HG02870 (cell line): ENCODE measurements around the gene HEATR3.

Source experiments
- ATAC-seq: cut with Tn5 transposase; IDR thresholded peaks from one replicate; pipeline ENCODE4 v1.9.1; 2021; ENCODE audit warnings: mild to moderate bottlenecking, moderate library complexity; ENCODE audit not compliant: unreplicated experiment

HEATR3 gene

DNA sequence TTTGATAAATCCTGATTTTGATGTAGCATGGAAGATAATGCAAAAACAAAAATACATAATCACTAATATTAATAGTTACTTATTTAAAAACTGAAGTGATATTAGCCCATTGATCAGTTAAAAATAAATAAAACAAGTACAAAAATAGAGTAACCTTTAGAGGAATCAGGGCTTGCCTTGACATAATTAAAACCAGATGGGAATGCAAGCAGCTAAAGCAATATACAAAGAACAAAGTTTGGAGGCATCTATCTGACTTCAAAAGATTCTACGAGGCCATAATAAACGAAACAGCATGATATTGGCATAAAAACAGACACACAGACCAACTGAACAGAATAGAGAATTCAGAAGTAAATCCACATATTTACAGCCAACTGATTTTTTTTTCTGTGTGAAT is 15.0 kb upstream of the HEATR3 start:
- no peak for ATAC-seq

DNA sequence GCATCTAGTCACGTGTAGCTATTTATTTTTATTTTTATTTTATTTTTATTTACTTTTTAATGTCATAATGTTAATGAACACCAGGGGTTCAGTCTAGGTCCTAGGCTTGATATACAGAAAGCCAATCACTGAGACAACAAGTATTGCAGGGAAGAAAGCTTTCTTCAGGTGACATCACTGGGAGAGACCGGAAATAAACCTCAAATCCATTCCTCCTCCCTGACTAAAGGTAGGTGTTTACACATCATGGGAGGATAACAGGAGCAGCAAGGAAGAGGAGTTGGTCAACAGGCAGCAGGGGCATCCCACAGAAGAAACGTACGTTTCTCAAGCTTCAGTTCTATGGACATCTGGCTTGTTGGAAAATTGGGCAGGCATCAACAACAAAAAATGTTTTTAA is 9.5 kb upstream of the HEATR3 start:
- no peak for ATAC-seq

DNA sequence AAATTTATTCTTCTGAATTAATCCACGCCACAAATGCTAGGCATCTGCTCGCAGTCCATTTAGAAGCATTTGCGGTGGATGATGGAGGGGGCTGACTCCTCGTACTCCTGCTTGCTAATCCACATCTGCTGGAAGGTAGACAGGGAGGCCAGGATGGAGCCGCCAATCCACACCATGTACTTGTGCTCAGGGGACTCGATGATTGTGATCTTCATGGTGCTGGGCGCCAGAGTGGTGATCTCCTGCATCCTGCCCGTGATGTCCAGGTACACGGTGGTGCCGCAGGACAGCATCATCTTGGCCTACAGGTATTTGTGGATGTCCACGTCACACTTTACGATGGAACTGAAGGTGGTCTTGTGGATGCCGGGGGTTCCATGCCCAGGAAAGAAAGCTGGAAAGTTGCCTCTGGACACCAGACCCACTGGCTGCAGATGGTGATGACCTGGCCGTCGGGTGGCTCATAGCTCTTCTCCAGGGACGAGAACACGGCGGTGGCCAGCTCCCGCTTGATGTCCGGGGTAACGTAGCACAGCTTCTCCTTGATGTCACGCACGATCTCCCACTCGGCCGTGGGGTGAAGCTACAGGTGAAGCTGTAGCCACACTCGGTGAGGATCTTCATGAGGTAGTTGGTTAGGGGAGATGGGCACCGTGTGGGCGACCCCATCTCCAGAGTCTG is 7.5 kb upstream of the HEATR3 start:
- no peak for ATAC-seq

DNA sequence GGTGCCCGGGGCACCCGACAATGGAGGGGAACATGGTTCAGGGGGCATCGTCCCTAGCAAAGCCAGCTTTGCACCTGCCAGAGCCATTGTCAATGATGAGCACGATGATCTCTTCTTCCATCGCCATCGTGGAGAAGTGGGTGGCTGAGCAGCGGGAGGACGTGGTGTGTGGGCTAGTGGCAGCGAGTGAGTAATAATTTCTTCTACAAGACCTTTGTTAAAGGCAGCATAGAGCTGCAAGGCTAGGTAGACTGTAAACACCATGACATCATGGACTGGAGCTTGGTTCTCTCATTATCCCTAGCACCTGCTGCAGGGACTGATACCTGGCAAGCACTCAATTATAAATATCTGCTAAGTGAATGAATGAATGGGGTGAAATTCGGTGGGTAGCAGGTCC is 6.7 kb upstream of the HEATR3 start:
- ATAC-seq, result no peak

DNA sequence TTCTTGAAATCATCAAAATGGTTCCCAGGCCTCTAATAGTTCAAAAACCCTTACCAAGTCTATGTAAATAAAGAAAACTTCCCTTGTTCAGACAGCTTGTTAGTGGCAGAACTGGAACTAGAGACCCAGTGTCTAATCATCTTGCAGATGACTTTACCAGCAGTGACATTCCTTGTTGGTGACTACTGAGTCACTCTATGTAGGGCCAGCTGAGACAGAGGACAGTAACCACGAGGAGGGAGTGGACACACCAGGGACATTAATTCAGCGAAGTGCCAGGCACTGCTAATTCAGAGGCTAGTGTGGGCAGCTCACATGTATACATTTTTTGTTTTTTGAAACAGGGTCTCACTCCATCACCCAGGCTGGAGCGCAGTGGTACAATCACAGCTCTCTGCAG is 6.1 kb upstream of the HEATR3 start:
- no peak for ATAC-seq

DNA sequence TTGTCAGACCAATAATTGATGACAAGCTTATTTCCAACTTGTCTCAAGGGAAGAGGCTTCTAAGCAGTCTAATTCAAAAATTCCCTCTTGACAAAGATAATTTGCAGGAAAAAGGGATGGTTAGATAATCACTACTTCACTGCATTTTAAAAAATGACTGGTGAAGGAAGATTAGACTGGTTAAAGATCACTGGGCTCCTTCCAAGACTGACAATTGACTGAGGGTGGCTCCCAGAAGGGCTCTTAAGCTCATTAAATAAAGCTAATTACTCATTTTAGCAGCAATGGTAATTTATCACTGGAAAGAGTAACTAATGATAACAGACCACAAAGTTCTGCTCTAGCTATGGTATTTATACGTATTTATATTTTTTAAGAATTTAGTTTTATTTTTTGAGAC is 4.4 kb upstream of the HEATR3 start:
- ATAC-seq, result no peak

DNA sequence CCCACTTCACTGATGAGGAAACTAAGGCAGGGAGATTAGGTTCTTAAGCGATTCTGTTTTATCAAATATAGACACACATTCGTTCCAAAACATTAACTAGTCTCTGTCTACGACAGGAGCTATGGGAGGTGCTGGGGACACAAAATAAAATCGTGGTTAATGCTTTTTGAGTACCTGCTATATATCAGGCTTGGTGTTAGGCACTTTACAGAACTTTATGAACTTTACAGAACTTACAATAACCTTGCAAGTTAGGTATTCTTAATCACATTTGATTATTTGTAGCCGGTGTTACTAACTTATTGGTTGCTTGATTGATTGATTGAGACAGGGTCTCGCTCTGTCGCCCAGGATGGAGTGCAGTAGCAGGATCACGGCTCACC is 538 bp upstream of the HEATR3 start:
- no peak for ATAC-seq

DNA sequence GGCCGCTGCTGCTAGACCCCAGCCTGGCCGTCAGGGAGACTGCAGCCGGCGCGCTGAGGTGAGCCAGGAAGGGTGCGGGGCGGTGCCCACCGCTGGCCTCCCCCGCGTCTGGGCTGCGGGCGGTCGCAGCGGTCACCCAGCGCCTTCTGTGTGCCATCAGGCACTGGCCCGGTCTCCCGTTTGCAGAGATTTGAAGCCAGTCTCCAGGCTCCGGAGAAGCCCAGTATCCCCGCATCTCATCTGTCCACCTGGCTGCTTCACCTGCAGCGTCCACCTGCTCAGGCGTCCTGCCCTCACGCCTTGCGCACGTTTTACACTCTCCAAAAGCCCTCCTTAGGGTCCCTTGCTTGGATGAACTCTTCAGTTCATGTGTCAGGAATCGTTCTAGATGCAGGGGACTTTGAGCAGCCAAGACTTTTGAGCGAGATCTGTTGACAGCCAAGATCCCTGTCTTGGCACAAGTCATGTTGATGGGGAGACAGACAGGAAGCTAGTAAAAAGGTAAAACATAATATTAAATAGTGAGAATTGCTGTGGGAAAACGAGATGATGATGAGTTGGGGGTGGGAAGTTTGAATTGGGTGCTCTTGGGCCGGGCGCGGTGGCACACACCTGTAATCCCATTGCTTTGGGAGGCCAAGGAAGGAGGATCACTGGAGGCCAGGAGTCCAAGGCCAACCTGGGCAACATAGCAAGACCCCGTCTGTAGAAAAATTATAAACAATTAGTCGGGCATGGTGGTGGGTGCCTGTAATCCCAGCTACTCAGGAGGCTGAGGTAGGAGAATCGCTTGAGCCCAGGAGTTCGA is 916 bp downstream of the HEATR3 start:
- no peak for ATAC-seq

DNA sequence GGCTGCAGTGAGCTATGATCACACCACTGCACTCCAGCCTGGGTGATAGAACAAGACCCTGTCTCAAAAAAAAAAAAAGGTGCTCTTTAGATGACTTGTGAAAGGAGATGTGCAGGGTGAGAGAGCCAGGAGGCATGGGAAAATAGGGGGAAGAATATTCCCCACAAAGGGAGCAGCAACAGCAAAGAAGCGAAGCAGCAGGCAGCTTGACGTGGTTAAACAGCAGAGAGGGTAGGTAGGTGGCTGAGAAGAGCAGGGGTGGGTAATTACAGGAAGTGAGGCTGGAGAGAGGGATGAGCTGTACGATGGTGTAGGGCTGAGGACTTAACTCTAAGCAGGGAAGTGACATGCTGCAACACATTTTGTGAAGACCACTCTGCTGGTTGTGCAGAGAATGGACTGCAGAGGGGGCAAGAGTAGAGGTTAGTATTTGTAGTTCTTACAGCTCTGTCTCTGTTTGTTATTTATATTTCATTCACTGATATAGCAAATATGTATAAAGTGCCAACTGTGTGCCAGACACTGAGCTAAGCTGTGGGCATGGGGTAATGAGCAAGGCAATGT is 1.6 kb downstream of the HEATR3 start:
- no peak for ATAC-seq

DNA sequence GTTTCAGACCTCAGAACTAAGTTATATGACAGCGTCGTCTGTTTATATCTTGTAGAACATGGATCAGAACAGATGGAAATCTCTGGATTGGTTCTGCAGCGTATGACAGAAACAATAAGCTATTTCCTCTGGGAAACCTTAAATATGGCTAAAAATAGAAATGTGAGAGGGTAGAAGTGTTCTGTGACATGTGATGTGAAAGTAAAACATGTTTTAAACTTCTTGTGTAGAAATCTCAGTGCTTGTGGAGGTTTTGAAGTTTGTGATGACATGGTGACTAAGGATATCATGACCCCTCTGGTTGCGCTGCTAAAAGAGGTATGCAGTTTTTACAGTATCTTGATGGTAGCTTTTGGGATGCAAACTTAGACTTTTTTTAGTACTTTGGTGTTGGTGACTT is 2.8 kb downstream of the HEATR3 start:
- no peak for ATAC-seq

DNA sequence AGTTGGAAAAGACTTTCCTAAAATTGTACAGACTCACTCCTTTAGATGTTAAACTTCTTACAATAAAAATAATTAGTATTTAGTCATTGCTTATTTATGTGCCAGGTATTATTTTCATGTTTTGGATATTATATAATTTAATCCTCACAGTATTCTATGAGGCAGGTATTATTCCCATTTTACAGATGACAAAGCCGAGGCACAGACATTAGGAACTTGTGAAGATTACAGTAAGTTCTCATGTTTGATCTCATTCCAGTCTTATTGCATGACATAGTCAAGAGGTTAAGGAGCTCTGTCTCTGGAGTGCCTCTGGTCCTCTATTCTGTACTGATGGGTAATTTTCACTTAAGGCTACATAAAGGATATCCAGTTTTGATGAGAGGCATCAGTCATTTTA is 3.3 kb downstream of the HEATR3 start:
- no peak for ATAC-seq

DNA sequence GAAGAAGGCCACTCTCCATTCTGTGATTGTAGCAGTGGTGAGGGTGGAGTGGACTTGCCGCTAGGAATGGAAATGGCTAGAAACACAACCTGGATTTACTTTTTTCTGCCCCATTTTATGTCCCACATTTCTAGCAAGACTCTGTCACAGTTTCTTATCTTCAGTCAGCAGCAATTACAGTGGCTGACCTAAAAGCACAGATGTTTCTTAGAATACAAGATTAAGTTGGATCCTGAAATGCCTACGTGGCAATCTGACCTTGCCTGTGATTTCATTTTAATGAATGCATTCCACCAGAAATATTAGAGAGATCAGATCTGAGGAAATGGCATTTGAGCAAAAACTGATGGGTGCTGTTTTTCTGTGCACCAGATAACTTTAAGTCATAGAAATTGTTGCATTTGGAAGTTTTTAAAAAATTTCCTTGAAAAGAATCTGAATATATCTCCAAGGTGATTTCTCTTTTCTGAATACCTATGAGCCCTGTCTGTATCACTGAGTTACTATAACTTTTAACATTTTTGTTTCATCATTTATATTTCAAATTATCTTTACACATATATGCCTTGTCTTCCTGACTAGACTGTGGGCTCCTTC is 5.4 kb downstream of the HEATR3 start:
- no peak for ATAC-seq

DNA sequence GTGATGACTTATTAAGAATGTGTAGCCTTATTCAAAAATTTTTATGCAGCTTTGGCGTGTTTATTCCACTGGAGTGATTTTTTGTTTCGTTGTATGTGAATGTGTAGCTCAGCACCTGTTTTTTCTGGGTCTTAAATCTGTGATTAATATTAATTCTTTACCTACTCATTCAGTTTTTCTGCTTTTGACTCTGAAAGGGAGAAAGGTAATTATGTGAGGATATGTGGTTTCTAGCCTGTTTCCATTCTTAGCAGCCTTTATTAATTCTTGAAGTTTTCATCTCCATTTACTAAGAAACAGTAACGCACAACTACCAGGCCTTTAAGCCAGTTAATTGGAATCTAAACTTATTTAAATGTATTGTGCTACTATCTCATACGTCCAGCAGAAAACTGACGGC is 7.0 kb downstream of the HEATR3 start:
- peak; percentile 63 for ATAC-seq

DNA sequence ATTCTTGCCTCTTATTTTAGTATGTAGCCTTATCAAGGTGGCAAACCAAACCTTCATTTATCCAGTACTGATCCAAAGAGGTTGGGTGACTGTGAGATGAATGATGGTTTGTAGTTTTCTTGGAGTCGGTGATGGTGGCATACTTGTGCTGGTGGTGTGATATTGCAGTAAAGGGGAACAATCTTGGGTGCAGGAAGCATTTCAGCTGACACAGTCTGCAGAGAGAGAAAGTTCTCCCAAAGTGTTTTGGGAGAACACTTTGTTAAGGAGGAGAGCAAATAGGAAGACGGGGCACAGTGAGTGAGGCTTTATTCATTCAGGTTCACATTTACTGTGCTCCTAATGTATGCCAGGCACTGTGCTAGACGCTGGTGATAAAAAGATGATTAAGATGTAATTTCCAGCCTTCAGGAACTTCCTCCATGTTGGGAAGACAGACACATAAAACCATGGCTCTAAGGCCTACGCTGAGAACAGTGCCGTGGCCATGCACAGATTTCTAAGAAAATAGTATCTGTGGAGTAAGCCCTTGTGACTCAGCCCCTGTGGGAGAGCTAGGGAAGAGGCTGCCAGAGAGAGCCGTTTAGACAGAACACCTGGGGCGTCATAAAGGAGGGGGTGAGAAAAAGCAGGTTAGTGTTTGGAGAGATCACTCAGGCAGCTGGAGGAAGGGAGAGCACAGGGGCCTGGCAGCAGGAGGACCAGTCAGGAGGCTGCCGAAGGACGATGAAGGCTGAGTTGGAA is 13.8 kb downstream of the HEATR3 start:
- no peak for ATAC-seq

DNA sequence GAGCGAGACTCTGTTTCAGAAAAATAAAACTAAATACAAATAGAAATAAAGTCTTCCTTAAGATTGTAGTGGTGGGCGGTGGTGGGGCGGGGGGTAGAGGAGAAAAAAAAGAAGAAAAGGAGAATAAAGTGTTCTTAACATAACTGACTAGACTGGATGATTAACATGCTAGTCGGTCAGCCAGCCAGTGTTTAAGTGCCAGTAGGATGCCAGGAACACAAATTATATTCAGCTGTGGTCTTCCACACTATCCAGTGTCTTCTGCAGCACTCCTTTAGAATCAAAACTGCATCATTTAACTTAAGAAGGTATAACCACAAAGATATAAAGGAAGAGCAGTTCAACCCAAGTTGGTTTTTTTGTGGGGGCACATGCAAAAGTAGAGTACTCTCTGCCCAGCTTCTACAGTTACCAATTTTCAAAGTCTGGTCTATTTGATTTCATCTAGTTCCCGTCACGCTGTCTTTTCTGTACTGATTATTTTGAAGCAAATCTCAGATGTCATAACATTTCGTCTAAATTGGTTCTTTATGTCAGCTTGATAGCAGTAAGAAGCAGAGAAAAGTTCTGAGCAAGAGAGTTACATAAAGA is 15.8 kb downstream of the HEATR3 start:
- no peak for ATAC-seq

DNA sequence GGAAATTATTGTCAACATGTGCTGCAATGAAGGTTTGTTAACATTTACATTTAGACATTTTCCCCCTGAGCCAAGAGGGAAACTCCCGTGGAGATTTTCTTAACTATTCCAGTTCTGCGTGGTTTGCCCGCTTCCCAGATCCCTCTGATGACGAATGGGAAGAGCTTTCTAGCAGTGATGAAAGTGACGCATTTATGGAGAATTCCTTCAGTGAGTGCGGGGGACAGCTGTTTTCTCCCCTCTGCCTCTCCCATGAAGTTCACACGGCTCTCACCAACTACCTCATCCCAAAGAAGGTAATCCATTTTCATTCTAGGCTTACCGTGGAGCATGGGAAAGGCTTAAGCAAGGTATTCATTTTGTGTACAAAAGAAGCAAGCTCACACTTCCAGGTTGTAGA is 18.2 kb downstream of the HEATR3 start:
- ATAC-seq, result no peak

DNA sequence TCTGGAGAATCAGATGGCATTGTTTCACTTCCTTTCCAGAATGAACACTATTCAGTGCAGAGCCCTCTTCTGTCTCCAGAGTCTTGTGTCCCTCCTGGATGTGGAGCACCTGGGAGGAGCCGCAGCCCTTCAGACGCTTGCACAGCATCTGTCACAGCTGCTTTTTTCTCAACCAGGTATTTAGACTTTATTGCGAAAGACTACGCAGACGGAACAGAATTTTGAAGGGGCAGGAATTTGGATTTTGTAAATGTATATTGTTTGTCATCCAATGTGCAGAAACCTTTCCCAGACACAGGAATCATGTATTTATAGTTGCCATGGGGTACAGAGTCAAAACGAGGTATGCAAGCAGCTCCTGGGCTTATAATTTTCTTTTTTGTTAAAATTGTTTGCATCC is 20.4 kb downstream of the HEATR3 start:
- ATAC-seq, result no peak

DNA sequence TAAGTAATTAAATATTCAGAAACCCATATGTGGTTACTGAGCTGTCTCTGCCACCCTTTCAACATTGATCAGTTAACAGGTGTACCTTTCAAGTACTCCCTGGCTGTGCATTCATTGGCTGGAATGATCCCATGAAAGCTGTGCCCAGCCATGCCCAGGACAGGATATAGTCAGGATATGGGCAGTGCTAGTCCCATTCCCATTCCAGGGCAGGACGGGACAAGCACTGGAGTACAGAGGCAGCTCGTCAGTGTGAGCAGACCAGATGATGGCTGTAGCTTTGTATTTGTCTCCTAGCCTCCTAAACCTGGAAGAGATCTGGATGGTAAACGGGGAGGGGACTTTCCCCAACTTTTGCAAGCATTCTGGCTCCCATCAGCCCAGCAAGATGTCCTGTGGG is 22.5 kb downstream of the HEATR3 start:
- no peak for ATAC-seq

DNA sequence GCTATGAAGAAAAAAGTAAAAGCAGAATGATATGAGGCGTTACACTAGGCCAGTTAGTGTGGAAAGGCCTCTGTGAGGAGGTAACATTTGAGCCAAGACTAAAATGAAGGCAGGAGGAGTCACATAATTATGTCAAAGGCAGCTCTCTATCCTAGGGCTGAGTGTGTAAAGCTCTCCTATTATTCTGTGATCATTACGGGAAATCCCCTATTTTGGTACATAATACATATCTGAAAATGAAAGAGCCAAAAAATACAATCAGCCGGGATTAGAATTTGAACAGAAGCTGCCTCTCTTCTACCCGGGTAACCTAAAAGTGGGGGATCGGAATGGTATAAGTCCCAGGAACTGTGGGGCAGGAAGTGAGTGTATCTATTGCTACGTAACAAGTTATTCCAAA is 27.1 kb downstream of the HEATR3 start:
- no peak for ATAC-seq

DNA sequence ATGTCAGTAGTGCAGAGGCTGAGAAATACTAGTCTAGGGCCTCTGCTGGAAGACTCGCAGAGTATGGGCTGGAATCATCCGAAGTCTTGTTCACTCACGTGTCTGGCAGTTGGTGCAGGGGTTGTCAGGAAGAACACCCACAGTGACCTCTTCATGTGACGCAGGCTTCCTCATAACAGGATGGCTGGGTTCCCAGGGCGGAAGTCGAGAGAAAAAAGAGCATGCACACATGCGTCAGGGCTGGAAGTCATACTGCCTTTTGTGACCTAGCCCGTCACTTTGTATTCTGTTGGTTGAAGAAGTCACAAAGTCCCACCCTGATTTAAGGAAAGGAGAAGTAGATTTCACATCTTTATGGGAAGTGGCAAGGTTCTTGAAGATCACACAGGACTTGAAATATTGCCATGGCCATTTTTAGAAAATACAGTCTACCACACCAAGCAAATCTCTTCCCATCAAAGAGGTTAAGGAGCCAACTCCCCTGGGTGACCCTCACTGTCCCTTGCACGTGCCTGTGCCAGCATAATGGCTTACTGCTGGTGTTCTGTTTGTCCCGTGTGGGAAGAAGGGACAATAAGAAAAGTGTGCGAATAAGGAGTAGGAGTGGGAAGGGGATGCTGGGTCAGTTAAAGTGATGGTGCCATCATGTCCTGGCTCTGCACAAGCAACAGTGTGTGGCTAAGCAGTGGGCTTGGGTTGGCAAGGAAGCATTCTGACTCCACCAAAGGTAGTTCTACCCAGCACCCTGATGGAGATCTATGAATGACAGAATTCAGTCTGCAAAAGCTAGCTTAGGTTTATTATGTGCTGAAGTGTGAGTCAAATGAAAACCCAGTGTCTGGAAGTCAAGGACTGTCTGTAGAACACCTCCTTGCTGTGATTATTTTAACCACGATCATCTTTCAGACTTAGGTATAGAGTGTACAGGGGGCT is 28.1 kb downstream of the HEATR3 start:
- ATAC-seq, result no peak
